ENCODE measurements around the gene APC2.

APC2 gene

GRCh38 chr19:1520203-1520780, 70.4 kb downstream of the APC2 start:
- no peak for DNase-seq

- DNase-seq = no peak
These were observed 71.7 kb downstream of the APC2 start for GRCh38 chr19:1521636-1522035.

GRCh38 chr19:1522061-1522460, 72.1 kb downstream of the APC2 start:
- DNase-seq = no peak

- no peak for DNase-seq
These were observed 72.9 kb downstream of the APC2 start for GRCh38 chr19:1522838-1523237.
